Sigmoid colon (tissue), 7 donors: ENCODE measurements around the gene MCM3. TPM values are rescaled to one million over a fixed set of nuclear protein-coding genes. Genes with fewer than 3 reads are reported as not detected.

Experiments
- DNase-seq: peaks from one replicate; pipeline ENCODE4 v3.0.0-alpha.2; 2019
- H3K27ac ChIP-seq, 4 donors: fragments of 200-600 bp; sonication (generic); one replicate each; pipeline ENCODE4 v1.5.1; 2016 to 2019; ENCODE audit warnings: mild to moderate bottlenecking in 1 of 4
- H3K27me3 ChIP-seq, 3 donors: fragments of 200-600 bp; sonication (generic); one replicate each; pipeline ENCODE4 v1.5.1; 2019; ENCODE audit warnings: mild to moderate bottlenecking in 1 of 3
- H3K36me3 ChIP-seq, 4 donors: fragments of 200-600 bp; sonication (generic); one replicate each; pipeline ENCODE4 v1.5.1; 2016 to 2019
- H3K4me1 ChIP-seq, 4 donors: fragments of 200-600 bp; sonication (generic); one replicate each; pipeline ENCODE4 v1.5.1; 2017 to 2019
- H3K4me3 ChIP-seq, 4 donors: fragments of 200-600 bp; sonication (generic); one replicate each; pipeline ENCODE4 v1.5.1; 2017 to 2019; ENCODE audit warnings: mild to moderate bottlenecking in 2 of 4, moderate library complexity in 1 of 4
- H3K9me3 ChIP-seq, 4 donors: fragments of 200-600 bp in 3 of 4; sonication (generic) in 3 of 4; one replicate each; pipeline versions ENCODE4 v1.5.1 to v1.6.1; 2013 to 2019
- EP300 ChIP-seq, 4 donors: sonication (generic); formaldehyde crosslinking; IDR thresholded peaks; one replicate each; pipeline ENCODE4 v1.6.1; 2017; ENCODE audit warnings: antibody characterized with exemption in 4 of 4
- POLR2A ChIP-seq, 2 donors: fragments of 450-650 bp; IDR thresholded peaks; one replicate each; pipeline ENCODE4 v1.6.1; 2016; ENCODE audit warnings: antibody characterized with exemption in 2 of 2, mild to moderate bottlenecking in 2 of 2, moderate library complexity in 2 of 2
- POLR2AphosphoS5 ChIP-seq, 4 donors: sonication (generic); formaldehyde crosslinking; IDR thresholded peaks; one replicate each; pipeline ENCODE4 v1.6.1; 2017; ENCODE audit warnings: antibody characterized with exemption in 4 of 4
- WGBS, 2 donors: extraction: QIAGEN DNeasy Blood & Tissue Kit; methylation state at CpG; one replicate each; pipeline ENCODE4 v1.1.7; 2013; 5-methylcytosine and 5-hydroxymethylcytosine counted together
- intact Hi-C: fragments of 100-400 bp; cut with DNase I; formaldehyde crosslinking; loops from one replicate; pipeline ENCODE4 v1.15.1; 2023
- polyA plus RNA-seq, 3 donors: library from polyadenylated mRNA; stranded (reverse); fragments of 200-250 nt; gene quantifications; one replicate each; pipeline ENCODE4 v1.2.3, GENCODE V29; 2013
- total RNA-seq, 4 donors: library from RNA; depleted of rRNA; stranded (reverse); fragments of >200 nt; gene quantifications; one replicate each; pipeline ENCODE4 v1.1.0, GENCODE V29; 2016
- TF ChIP-seq, protein P1 (sequence below), 4 experiments: fragments of 450-650 bp in 3 of 4; fragments of 200-600 bp in 1 of 4; IDR thresholded peaks; one replicate each; pipeline ENCODE4 v1.5.1; 2016 to 2019; ENCODE audit warnings: antibody characterized with exemption in 4 of 4, mild to moderate bottlenecking in 3 of 4, moderate library complexity in 2 of 4
- donor health status: healthy with polysubstance abuse.
- donor health status: Bipolar disorder and iron deficiency.
- donor health status: healthy.

MCM3 gene
- total and polyA plus RNA-seq, 7 donors = 13.2 to 54.7 (median 32.7) TPM

DNA sequence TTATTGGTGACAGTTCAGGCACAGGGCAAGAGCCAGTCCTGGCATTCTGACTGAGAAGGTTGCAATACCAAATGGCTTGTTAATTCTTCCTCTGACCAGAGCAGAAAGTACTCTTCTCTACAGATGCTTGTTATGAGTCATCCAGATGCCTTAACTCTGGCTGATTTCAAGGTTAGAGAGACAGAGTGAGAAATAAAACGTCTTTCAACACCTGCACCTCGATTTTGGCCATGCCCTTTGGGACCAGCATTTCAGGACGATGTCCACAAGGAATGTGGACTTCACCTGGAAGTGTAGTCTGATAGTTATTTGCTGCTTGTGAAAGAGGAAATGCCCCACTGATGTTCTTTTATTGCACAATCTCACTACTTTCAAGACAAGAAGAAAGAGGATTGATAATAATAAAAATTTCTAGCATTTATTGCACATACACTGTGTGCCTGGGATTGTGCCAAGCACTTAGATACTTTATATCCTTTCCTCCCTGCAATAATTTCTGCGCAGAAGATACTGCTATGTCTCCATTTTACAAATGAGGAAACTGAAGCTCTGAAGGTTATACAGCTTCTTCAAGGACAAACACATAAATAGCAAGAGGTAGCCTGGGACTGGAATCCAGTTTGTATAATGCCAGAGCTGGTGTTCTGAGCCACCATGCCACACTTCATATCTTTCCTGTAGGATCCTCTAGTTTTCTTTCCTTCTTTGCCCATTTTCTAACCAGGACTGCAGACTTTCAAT, 33.5 kb upstream of the MCM3 start:
- H3K36me3 ChIP-seq = no peaks in the 10 kb centered on the region
- peak overlapping the region in 1 of 4 donors; percentile 11 for H3K27ac ChIP-seq
- intact Hi-C loops = no loop called here
- no peaks in the 10 kb centered on the region for H3K27me3 ChIP-seq
- no peak overlapping the region for H3K4me3 ChIP-seq
- peaks cover 0 to 14% (median 10%) of the 10 kb centered on the region in 4 donors for H3K4me1 ChIP-seq
- no peaks in the 10 kb centered on the region for H3K9me3 ChIP-seq
- WGBS, 2 donors = 12 to 42% methylated on average over 4 of the region's 4 CpGs
- no peak for DNase-seq
- TF ChIP-seq POLR2A (IDR thresholded peaks at IDR 0.05) = no peak
- TF ChIP-seq, protein P1, sequence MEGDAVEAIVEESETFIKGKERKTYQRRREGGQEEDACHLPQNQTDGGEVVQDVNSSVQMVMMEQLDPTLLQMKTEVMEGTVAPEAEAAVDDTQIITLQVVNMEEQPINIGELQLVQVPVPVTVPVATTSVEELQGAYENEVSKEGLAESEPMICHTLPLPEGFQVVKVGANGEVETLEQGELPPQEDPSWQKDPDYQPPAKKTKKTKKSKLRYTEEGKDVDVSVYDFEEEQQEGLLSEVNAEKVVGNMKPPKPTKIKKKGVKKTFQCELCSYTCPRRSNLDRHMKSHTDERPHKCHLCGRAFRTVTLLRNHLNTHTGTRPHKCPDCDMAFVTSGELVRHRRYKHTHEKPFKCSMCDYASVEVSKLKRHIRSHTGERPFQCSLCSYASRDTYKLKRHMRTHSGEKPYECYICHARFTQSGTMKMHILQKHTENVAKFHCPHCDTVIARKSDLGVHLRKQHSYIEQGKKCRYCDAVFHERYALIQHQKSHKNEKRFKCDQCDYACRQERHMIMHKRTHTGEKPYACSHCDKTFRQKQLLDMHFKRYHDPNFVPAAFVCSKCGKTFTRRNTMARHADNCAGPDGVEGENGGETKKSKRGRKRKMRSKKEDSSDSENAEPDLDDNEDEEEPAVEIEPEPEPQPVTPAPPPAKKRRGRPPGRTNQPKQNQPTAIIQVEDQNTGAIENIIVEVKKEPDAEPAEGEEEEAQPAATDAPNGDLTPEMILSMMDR (IDR thresholded peaks at IDR 0.05) = no peak
- TF ChIP-seq POLR2AphosphoS5 (IDR thresholded peaks at IDR 0.05) = no peak
- no peak for TF ChIP-seq EP300 (IDR thresholded peaks at IDR 0.05)

DNA sequence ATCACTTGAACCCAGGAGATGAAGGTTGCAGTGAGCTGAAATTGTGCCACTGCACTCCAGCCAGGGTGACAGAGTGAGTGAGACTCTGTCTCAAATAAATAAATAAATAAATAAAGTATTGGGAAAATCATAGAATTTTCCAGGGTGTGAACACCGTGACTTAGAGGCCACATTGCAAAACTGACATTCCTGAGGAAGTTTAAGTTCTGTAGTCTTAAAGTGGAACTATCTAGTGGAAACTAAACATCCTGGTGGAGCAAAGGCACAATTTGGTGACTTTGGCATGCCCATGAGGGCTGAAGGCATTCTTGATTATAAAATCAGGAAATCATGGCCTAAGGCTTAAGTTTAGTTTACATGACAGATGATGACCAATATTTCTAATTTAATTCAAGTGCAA, 32.7 kb upstream of the MCM3 start:
- no peak for DNase-seq
- H3K9me3 ChIP-seq = no peaks in the 10 kb centered on the region
- intact Hi-C loops = no loop called here
- WGBS, 2 donors = 77 to 82% methylated on average over 1 of the region's 1 CpG
- H3K27me3 ChIP-seq = no peaks in the 10 kb centered on the region
- TF ChIP-seq, protein P1 (IDR thresholded peaks at IDR 0.05) = no peak
- TF ChIP-seq POLR2A (IDR thresholded peaks at IDR 0.05) (no peak), POLR2AphosphoS5 (IDR thresholded peaks at IDR 0.05) (no peak), EP300 (IDR thresholded peaks at IDR 0.05) (no peak)
- no peak overlapping the region for H3K4me3 ChIP-seq
- H3K27ac ChIP-seq = no peak overlapping the region
- peaks cover 0 to 14% (median 10%) of the 10 kb centered on the region in 4 donors for H3K4me1 ChIP-seq
- H3K36me3 ChIP-seq = no peaks in the 10 kb centered on the region

DNA sequence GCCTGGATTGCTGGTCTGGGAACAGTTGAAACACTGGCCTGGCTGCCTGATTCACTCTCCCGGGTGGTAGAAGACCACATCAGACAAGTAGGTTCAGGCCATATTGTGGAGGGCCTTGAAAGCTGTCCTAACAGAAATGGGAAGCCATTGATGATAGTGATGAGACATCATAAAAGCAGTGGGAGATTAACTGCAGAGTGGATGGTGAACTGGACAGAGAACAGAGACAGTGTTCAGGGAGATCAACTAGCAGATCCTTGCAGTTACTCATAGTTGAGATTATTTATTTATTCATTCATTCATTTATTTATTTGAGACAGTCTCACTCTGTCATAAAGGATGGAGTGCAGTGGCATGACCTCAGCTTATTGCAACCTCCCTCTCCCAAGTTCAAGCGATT, 30.2 kb upstream of the MCM3 start:
- Histone ChIP-seq H3K4me3 (no peak overlapping the region), H3K27me3 (no peaks in the 10 kb centered on the region), H3K4me1 (peaks cover 0 to 14% (median 10%) of the 10 kb centered on the region in 4 donors), H3K9me3 (no peaks in the 10 kb centered on the region), H3K27ac (no peak overlapping the region), H3K36me3 (no peaks in the 10 kb centered on the region)
- 92 to 95% methylated on average over 2 of the region's 2 CpGs for WGBS, 2 donors
- intact Hi-C loops = no loop called here
- no peak for TF ChIP-seq POLR2A (IDR thresholded peaks at IDR 0.05)
- TF ChIP-seq POLR2AphosphoS5 (IDR thresholded peaks at IDR 0.05) = no peak
- TF ChIP-seq, protein P1 (IDR thresholded peaks at IDR 0.05) = no peak
- TF ChIP-seq EP300 (IDR thresholded peaks at IDR 0.05) = no peak
- DNase-seq = no peak

DNA sequence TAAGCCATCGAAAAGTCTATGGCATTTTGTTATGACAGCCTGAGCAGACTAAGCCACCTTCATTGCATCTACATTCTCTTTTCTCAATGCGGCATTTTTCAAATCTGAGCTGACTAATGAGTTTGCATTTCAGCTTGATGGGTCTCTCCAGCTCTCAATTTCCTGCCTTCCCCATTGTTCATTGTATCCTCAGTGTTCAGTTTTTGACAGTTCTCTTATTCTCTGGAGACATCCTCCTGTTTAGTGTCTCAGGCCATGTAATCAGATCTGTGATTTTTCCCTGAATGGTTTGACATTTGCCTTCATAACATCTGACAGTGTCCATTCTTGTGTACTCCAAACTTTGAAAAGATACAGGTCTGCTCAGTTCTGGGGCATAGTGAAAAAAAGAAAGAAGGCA, 27.9 kb upstream of the MCM3 start:
- H3K9me3 ChIP-seq = no peaks in the 10 kb centered on the region
- WGBS, 2 donors = 85 to 94% methylated on average over 2 of the region's 2 CpGs
- intact Hi-C loops = no loop called here
- H3K4me1 ChIP-seq = peaks cover 0 to 3% (median under 1%) of the 10 kb centered on the region in 4 donors
- no peaks in the 10 kb centered on the region for H3K27me3 ChIP-seq
- no peak overlapping the region for H3K4me3 ChIP-seq
- TF ChIP-seq, protein P1 (IDR thresholded peaks at IDR 0.05) = no peak
- no peak for TF ChIP-seq EP300 (IDR thresholded peaks at IDR 0.05)
- TF ChIP-seq POLR2AphosphoS5 (IDR thresholded peaks at IDR 0.05) = no peak
- TF ChIP-seq POLR2A (IDR thresholded peaks at IDR 0.05) = no peak
- no peak for DNase-seq
- no peak overlapping the region for H3K27ac ChIP-seq
- H3K36me3 ChIP-seq = no peaks in the 10 kb centered on the region
